Left ventricle myocardium inferior (tissue), 1 donor: ENCODE results near the gene GPC5. TPM values are rescaled to one million over a fixed set of nuclear protein-coding genes. Genes with fewer than 3 reads are reported as not detected.

Experiments used
- DNase-seq: peaks from one replicate; pipeline ENCODE4 v3.0.0-alpha.2; 2020
- H3K27ac ChIP-seq: fragments of 200-600 bp; replicated peaks from 2 replicates; pipeline ENCODE4 v1.8.0; 2021
- H3K27me3 ChIP-seq: fragments of 200-600 bp; 2 replicates; pipeline ENCODE4 v1.8.0; 2021; ENCODE audit warnings: low read depth
- H3K36me3 ChIP-seq: fragments of 200-600 bp; 2 replicates; pipeline ENCODE4 v1.8.0; 2021
- H3K4me1 ChIP-seq: fragments of 200-600 bp; 2 replicates; pipeline ENCODE4 v1.8.0; 2021
- H3K4me3 ChIP-seq: fragments of 200-600 bp; 2 replicates; pipeline ENCODE4 v1.8.0; 2021; ENCODE audit warnings: mild to moderate bottlenecking, moderate library complexity
- H3K9me3 ChIP-seq: fragments of 200-600 bp; replicated peaks from 2 replicates; pipeline ENCODE4 v1.8.0; 2021
- CTCF ChIP-seq: fragments of 200-600 bp; IDR thresholded peaks from 2 replicates; pipeline ENCODE4 v1.8.0; 2021; ENCODE audit warnings: antibody characterized with exemption, mild to moderate bottlenecking, borderline replicate concordance
- intact Hi-C: fragments of 100-400 bp; cut with micrococcal nuclease; formaldehyde crosslinking; loops from one replicate; pipeline ENCODE4 v1.11.0; 2022
- total RNA-seq: library from RNA; stranded (reverse); fragmentation: NEBNext Ultra II Directional; extraction: Animal tissue kit (Norgen Biotek cat#: 25700); gene quantifications from one replicate; pipeline ENCODE4 v1.2.1, GENCODE V29; 2021
- donor health status: DM: no; HTN: yes; CAD: no; lungs with severe emphysema.

Gene GPC5
- total RNA-seq, 1 donor from 2014 or later = 1.5 TPM

- Histone ChIP-seq H3K4me1 (no peaks in the 10 kb centered on the region), H3K9me3 (no peaks in the 10 kb centered on the region), H3K4me3 (no peak overlapping the region), H3K27ac (no peak overlapping the region), H3K27me3 (no peaks in the 10 kb centered on the region), H3K36me3 (no peaks in the 10 kb centered on the region)
- intact Hi-C loops = no loop called here
- peak; percentile 47 for TF ChIP-seq CTCF
- DNase-seq = no peak
Observed at GRCh38 chr13:92074658-92075057, 676.2 kb downstream of the GPC5 start.

GRCh38 chr13:92097337-92097903 lies 699.0 kb downstream of the GPC5 start:
- TF ChIP-seq CTCF = no peak
- no peaks in the 10 kb centered on the region for H3K4me1 ChIP-seq
- intact Hi-C loops = no loop called here
- no peak overlapping the region for H3K4me3 ChIP-seq
- no peaks in the 10 kb centered on the region for H3K36me3 ChIP-seq
- DNase-seq = no peak
- H3K27ac ChIP-seq = no peak overlapping the region
- H3K27me3 ChIP-seq = no peaks in the 10 kb centered on the region
- H3K9me3 ChIP-seq = no peaks in the 10 kb centered on the region

GRCh38 chr13:92101801-92102200 lies 703.4 kb downstream of the GPC5 start:
- TF ChIP-seq CTCF = no peak
- no peak overlapping the region for H3K27ac ChIP-seq
- H3K4me3 ChIP-seq = no peak overlapping the region
- H3K27me3 ChIP-seq = no peaks in the 10 kb centered on the region
- H3K36me3 ChIP-seq = no peaks in the 10 kb centered on the region
- H3K4me1 ChIP-seq = no peaks in the 10 kb centered on the region
- intact Hi-C loops = no loop called here
- no peaks in the 10 kb centered on the region for H3K9me3 ChIP-seq
- no peak for DNase-seq

GRCh38 chr13:92103689-92104153 lies 705.3 kb downstream of the GPC5 start:
- Histone ChIP-seq H3K4me1 (no peaks in the 10 kb centered on the region), H3K4me3 (no peak overlapping the region), H3K36me3 (no peaks in the 10 kb centered on the region), H3K9me3 (no peaks in the 10 kb centered on the region), H3K27ac (no peak overlapping the region), H3K27me3 (no peaks in the 10 kb centered on the region)
- no peak for DNase-seq
- intact Hi-C loops = no loop called here
- TF ChIP-seq CTCF = no peak

- Histone ChIP-seq H3K27ac (no peak overlapping the region), H3K9me3 (no peaks in the 10 kb centered on the region), H3K4me3 (no peak overlapping the region), H3K36me3 (no peaks in the 10 kb centered on the region), H3K4me1 (no peaks in the 10 kb centered on the region), H3K27me3 (no peaks in the 10 kb centered on the region)
- intact Hi-C loops = no loop called here
- DNase-seq = no peak
- no peak for TF ChIP-seq CTCF
Observed at GRCh38 chr13:92122186-92122853, 723.9 kb downstream of the GPC5 start.
